H1 (cell line): Measurements from ENCODE around the gene CIRBP. TPM values are rescaled to one million over a fixed set of nuclear protein-coding genes. Genes with fewer than 3 reads are reported as not detected.

Source experiments
- CTCF ChIA-PET: fragments of 300-600 bp; sonication (Branson Sonifier 250); formaldehyde crosslinking; loops from one replicate; lab custom pipeline; 2021; ENCODE audit not compliant: partially characterized antibody; lab: Charles Lee
- POLR2A ChIA-PET: fragments of 300-600 bp; sonication (Branson Sonifier 250); formaldehyde crosslinking; loops from one replicate; lab custom pipeline; 2021; ENCODE audit warnings: inconsistent platforms; ENCODE audit not compliant: partially characterized antibody; lab: Charles Lee
- DNase-seq, 2 experiments: peaks; one replicate each; pipeline versions ENCODE4 v3.0.0 to v3.0.0-alpha.2; 2010 to 2022; ENCODE audit warnings: low spot score in 2 of 2, low read depth in 1 of 2, mixed read lengths in 1 of 2
- FAIRE-seq: peaks from 2 replicates; lab custom pipeline; 2011; peaks lifted over from hg19 to GRCh38; lab: Jason Lieb, UNC
- H2AFZ ChIP-seq: 2 replicates; pipeline ENCODE4 v1.8.1; 2012; ENCODE audit warnings: low read length, inconsistent platforms
- H2AK5ac ChIP-seq: 2 replicates; pipeline ENCODE4 v1.6.1; 2013; ENCODE audit warnings: low read depth, low read length
- H2BK120ac ChIP-seq: replicated peaks from 2 replicates; pipeline ENCODE3; 2013; ENCODE audit warnings: low read depth, low read length, inconsistent platforms
- H2BK12ac ChIP-seq: 2 replicates; pipeline ENCODE4 v1.6.1; 2013; ENCODE audit warnings: low read depth, low read length
- H2BK15ac ChIP-seq: 2 replicates; pipeline ENCODE4 v1.6.1; 2013; ENCODE audit warnings: low read length
- H2BK20ac ChIP-seq: 2 replicates; pipeline ENCODE4 v1.6.1; 2013; ENCODE audit warnings: low read length
- H2BK5ac ChIP-seq: 2 replicates; pipeline ENCODE4 v1.6.1; 2013; ENCODE audit warnings: low read depth, low read length
- H3K14ac ChIP-seq: 2 replicates; pipeline ENCODE4 v1.6.1; 2013; ENCODE audit warnings: inconsistent platforms; ENCODE audit not compliant: insufficient read length
- H3K18ac ChIP-seq: 2 replicates; pipeline ENCODE4 v1.6.1; 2013; ENCODE audit warnings: low read length; ENCODE audit errors: extremely low read depth
- H3K23ac ChIP-seq: 2 replicates; pipeline ENCODE4 v1.6.1; 2013; ENCODE audit warnings: inconsistent platforms; ENCODE audit not compliant: insufficient read length
- H3K23me2 ChIP-seq: 2 replicates; pipeline ENCODE4 v1.6.1; 2013; ENCODE audit warnings: low read depth, low read length
- H3K27ac ChIP-seq: 2 replicates; pipeline ENCODE4 v1.6.1; 2011; ENCODE audit warnings: low read depth, low read length, inconsistent platforms
- H3K27me3 ChIP-seq, 4 experiments: replicated peaks in 1 of 4; 1 replicate in 1 of 4; 2 replicates in 3 of 4; pipeline versions ENCODE4 v1.6.1 to v1.8.1; 2011 to 2013; ENCODE audit warnings: low read length in 3 of 4, mild to moderate bottlenecking in 3 of 4, inconsistent platforms in 2 of 4, mixed read lengths in 2 of 4, moderate library complexity in 1 of 4; ENCODE audit not compliant: control insufficient read depth in 3 of 4, insufficient read depth in 3 of 4; ENCODE audit errors: extremely low read depth in 1 of 4
- H3K36me3 ChIP-seq, 4 experiments: 2 replicates each; pipeline versions ENCODE4 v1.6.1 to v1.8.1; 2011 to 2013; ENCODE audit warnings: mild to moderate bottlenecking in 4 of 4, low read length in 3 of 4, moderate library complexity in 2 of 4, control low read depth in 1 of 4, inconsistent platforms in 1 of 4; ENCODE audit not compliant: insufficient read depth in 4 of 4, control insufficient read depth in 2 of 4
- H3K4ac ChIP-seq: replicated peaks from 2 replicates; pipeline ENCODE3; 2013; ENCODE audit warnings: low read length, low read depth, mixed read lengths, inconsistent platforms; ENCODE audit not compliant: insufficient read length
- H3K4me1 ChIP-seq, 4 experiments: replicated peaks in 1 of 4; 1 replicate in 1 of 4; 2 replicates in 3 of 4; pipeline versions ENCODE4 v1.6.1 to v1.8.1; 2011 to 2013; ENCODE audit warnings: low read length in 3 of 4, inconsistent platforms in 2 of 4, mixed read lengths in 1 of 4; ENCODE audit not compliant: insufficient read depth in 4 of 4, control insufficient read depth in 3 of 4
- H3K4me2 ChIP-seq, 2 experiments: 2 replicates each; pipeline versions ENCODE4 v1.6.1 to v1.8.1; 2011 to 2013; ENCODE audit warnings: low read depth in 2 of 2, low read length in 2 of 2, control low read depth in 1 of 2, inconsistent platforms in 1 of 2, mild to moderate bottlenecking in 1 of 2; ENCODE audit not compliant: insufficient read depth in 1 of 2
- H3K4me3 ChIP-seq, 4 experiments: fragments of 200-600, 300-600 bp in 1 of 4; sonication (generic), shearing (Covaris generic), sonication (Bioruptor Twin) in 1 of 4; 2 replicates each; pipeline versions ENCODE4 v1.5.1 to v1.8.1; 2011 to 2016; ENCODE audit warnings: low read length in 4 of 4, low read depth in 3 of 4, control low read depth in 2 of 4, inconsistent platforms in 2 of 4, mild to moderate bottlenecking in 2 of 4, mixed read lengths in 1 of 4, moderate library complexity in 1 of 4; ENCODE audit not compliant: insufficient read depth in 2 of 4; ENCODE audit errors: extremely low read depth in 1 of 4
- H3K56ac ChIP-seq: replicated peaks from 2 replicates; pipeline ENCODE3; 2013; ENCODE audit warnings: low read depth, mild to moderate bottlenecking, mixed read lengths, low read length, inconsistent platforms; ENCODE audit not compliant: insufficient read length
- H3K79me1 ChIP-seq: 2 replicates; pipeline ENCODE4 v1.6.1; 2013; ENCODE audit warnings: low read depth, low read length, control low read depth
- H3K79me2 ChIP-seq, 2 experiments: 2 replicates each; pipeline versions ENCODE4 v1.6.1 to v1.8.1; 2012 to 2013; ENCODE audit warnings: low read length in 2 of 2, mild to moderate bottlenecking in 2 of 2, inconsistent platforms in 1 of 2; ENCODE audit not compliant: insufficient read depth in 2 of 2, control insufficient read depth in 1 of 2
- H3K9ac ChIP-seq, 4 experiments: replicated peaks in 1 of 4; 1 replicate in 1 of 4; 2 replicates in 3 of 4; pipeline versions ENCODE4 v1.6.1 to v1.8.1; 2011 to 2013; ENCODE audit warnings: low read depth in 3 of 4, low read length in 3 of 4, control low read depth in 2 of 4, mild to moderate bottlenecking in 2 of 4, moderate library complexity in 2 of 4, inconsistent platforms in 1 of 4; ENCODE audit errors: extremely low read depth in 1 of 4
- H3K9me3 ChIP-seq, 2 experiments: 2 replicates each; pipeline versions ENCODE4 v1.6.1 to v1.8.1; 2012 to 2013; ENCODE audit warnings: mild to moderate bottlenecking in 2 of 2, moderate library complexity in 2 of 2, control low read depth in 1 of 2, inconsistent platforms in 1 of 2, low read depth in 1 of 2, low read length in 1 of 2, mixed read lengths in 1 of 2; ENCODE audit not compliant: insufficient read depth in 2 of 2
- H4K20me1 ChIP-seq, 2 experiments: replicated peaks in 1 of 2; 2 replicates each; pipeline versions ENCODE3 to v1.8.1; 2011 to 2013; ENCODE audit warnings: inconsistent platforms in 2 of 2, low read length in 2 of 2, mild to moderate bottlenecking in 1 of 2; ENCODE audit not compliant: insufficient read depth in 2 of 2, control insufficient read depth in 1 of 2
- H4K5ac ChIP-seq: 2 replicates; pipeline ENCODE4 v1.6.1; 2013; ENCODE audit warnings: low read length, low read depth, mixed read lengths, inconsistent platforms; ENCODE audit not compliant: insufficient read length
- H4K8ac ChIP-seq: 2 replicates; pipeline ENCODE4 v1.8.0; 2013; ENCODE audit warnings: mild to moderate bottlenecking, moderate library complexity, low read length, inconsistent platforms; ENCODE audit not compliant: insufficient read depth; ENCODE audit errors: extremely low read depth
- H4K91ac ChIP-seq: replicated peaks from 2 replicates; pipeline ENCODE3; 2013; ENCODE audit warnings: low read length, mixed read lengths, inconsistent platforms; ENCODE audit not compliant: insufficient read length
- BCL11A ChIP-seq, 2 experiments: IDR thresholded peaks; one replicate each; pipeline ENCODE4 v1.6.1; 2011; ENCODE audit warnings: low read depth in 2 of 2, low read length in 2 of 2, mild to moderate bottlenecking in 2 of 2
- CBX5 ChIP-seq: fragments of 300-800, 300-1000 bp; sonication (generic); IDR thresholded peaks from 2 replicates; pipeline ENCODE4 v1.7.1; 2016; ENCODE audit warnings: antibody characterized with exemption, low read length, low read depth
- CBX8 ChIP-seq: fragments of 300-800, 300-1000 bp; sonication (generic); IDR thresholded peaks from 2 replicates; pipeline ENCODE4 v1.7.1; 2016; ENCODE audit warnings: low read depth, low read length, borderline replicate concordance
- JUN ChIP-seq: IDR thresholded peaks from 2 replicates; pipeline ENCODE4 v1.6.1; 2011; ENCODE audit warnings: low read depth, mild to moderate bottlenecking, improper control_type of control experiment, low read length
- RFX5 ChIP-seq: IDR thresholded peaks from 2 replicates; pipeline ENCODE4 v1.6.1; 2011; ENCODE audit warnings: low read depth, low read length, improper control_type of control experiment, borderline replicate concordance
- RNF2 ChIP-seq: fragments of 200-900, 300-1000 bp; sonication (generic); IDR thresholded peaks from 2 replicates; pipeline ENCODE4 v1.7.1; 2016; ENCODE audit warnings: borderline replicate concordance, low read depth, mild to moderate bottlenecking, antibody characterized with exemption, low read length; ENCODE audit not compliant: poor library complexity, severe bottlenecking; ENCODE audit errors: missing control alignments
- SIN3A ChIP-seq, 2 experiments: IDR thresholded peaks in 1 of 2; conservative IDR thresholded peaks in 1 of 2; 2 replicates each; pipeline ENCODE4 v1.6.1; 2011 to 2012; ENCODE audit warnings: low read length in 2 of 2, improper control_type of control experiment in 1 of 2, low read depth in 1 of 2, mild to moderate bottlenecking in 1 of 2
- TAF7 ChIP-seq: optimal IDR thresholded peaks from 2 replicates; pipeline ENCODE3; 2011; ENCODE audit warnings: low read depth, mild to moderate bottlenecking, inconsistent platforms, low read length, moderate library complexity, borderline replicate concordance
- WGBS, 2 experiments: shearing (Covaris generic) in 1 of 2; methylation state at CpG; one replicate each; pipeline versions ENCODE4 v1.1.6 to v1.1.7; 2013 to 2015; ENCODE audit warnings: low lambda C conversion rate in 2 of 2, mixed read lengths in 2 of 2, inconsistent platforms in 1 of 2, low coverage in 1 of 2, missing lambda C conversion rate in 1 of 2; ENCODE audit not compliant: insufficient replicate concordance in 2 of 2, insufficient coverage in 1 of 2, insufficient read length in 1 of 2; ENCODE audit errors: extremely low coverage in 1 of 2, missing lambda C conversion rate in 1 of 2; 5-methylcytosine and 5-hydroxymethylcytosine counted together
- polyA plus RNA-seq, 7 experiments: library from polyadenylated mRNA; depleted of rRNA in 3 of 7; stranded (reverse) in 5 of 7; unstranded in 2 of 7; fragments of >200 nt in 5 of 7; fragments of 200-250 nt in 2 of 7; gene quantifications; 1 replicate in 5 of 7; 2 replicates in 1 of 7; 4 replicates in 1 of 7; pipeline versions ENCODE4 v1.2.1 to v1.2.3, GENCODE V29; 2011 to 2013; ENCODE audit warnings: missing spikeins in 2 of 7, mixed read lengths in 2 of 7
- total RNA-seq: library from RNA; stranded (reverse); fragmentation: NEBNext Ultra II Directional; extraction: Animal tissue kit (Norgen Biotek cat#: 25700); gene quantifications from 2 replicates; pipeline ENCODE4 v1.2.1, GENCODE V29; 2021

CIRBP gene
- total and polyA plus RNA-seq, 2 of the 8 experiments (the other 6 are each of a cell fraction or from before 2014, with no cell fraction given) = 175 to 199 TPM

GRCh38 chr19:1232652-1233072 is 36.5 kb upstream of the CIRBP start:
- no peak overlapping the region for H3K9ac ChIP-seq

More at GRCh38 chr19:1232652-1233072, 36.5 kb upstream of the CIRBP start:
- FAIRE-seq (no peak), DNase-seq (no peak)
- Histone ChIP-seq H3K4me2 (no peak overlapping the region), H3K79me1 (0 out of 2 replicates have a peak, but pooled peaks cover 3% of the 10 kb centered on the region), H3K4me3 (no peak overlapping the region), H2BK12ac (no peak overlapping the region), H3K23me2 (peaks cover 3% of the 10 kb centered on the region; the same call in 1 of the 2 replicates), H2AK5ac (no peak overlapping the region), H2BK15ac (no peak overlapping the region), H2AFZ (no peak overlapping the region), H3K56ac (no peak overlapping the region), H3K27ac (no peak overlapping the region), H2BK120ac (no peak overlapping the region), H2BK5ac (no peak overlapping the region), H3K23ac (no peak overlapping the region), H4K5ac (no peak overlapping the region), H3K14ac (no peak overlapping the region), H4K20me1 (peaks cover 2 to 22% of the 10 kb centered on the region in 2 experiments), H3K36me3 (peaks cover 5 to 63% (median 7%) of the 10 kb centered on the region in 4 experiments; a peak in 6 of 8 replicates), H3K79me2 (no peaks in the 10 kb centered on the region; a peak in 1 of 4 replicates), H4K91ac (no peak overlapping the region), H2BK20ac (no peak overlapping the region), H3K4ac (no peak overlapping the region), H3K27me3 (no peaks in the 10 kb centered on the region), H3K18ac (no peak overlapping the region), H3K9me3 (no peaks in the 10 kb centered on the region), H4K8ac (no peak overlapping the region), H3K4me1 (peaks cover 0 to 6% (median 4%) of the 10 kb centered on the region in 4 experiments; a peak in 2 of 7 replicates)
- TF ChIP-seq RNF2 (no peak), CBX5 (no peak), SIN3A (conservative IDR thresholded peaks at IDR 0.05 in 1 of 2, IDR thresholded peaks at IDR 0.05 in 1 of 2; ENCODE audit: low read depth in 1 of 2, low read length in 2 of 2) (no peak), TAF7 (no peak), JUN (no peak), CBX8 (no peak), BCL11A (IDR thresholded peaks at IDR 0.05; ENCODE audit: low read depth in 2 of 2, low read length in 2 of 2) (no peak), RFX5 (no peak)
- 95% methylated on average over 12 of the region's 15 CpGs; no CpG with 5 or more reads in 1 of the 2 experiments for WGBS, 2 experiments
- ChIA-PET POLR2A (interaction anchor here (0.8 to 1.9 kb wide), 9 partner anchors 9 to 229 kb away, joined by 3 to 6 read pairs (median 3); partner anchors contain the start of genes ATP5F1D and FAM174C), CTCF (interaction anchor here (0.9 to 1.9 kb wide), 4 partner anchors 10 to 15 kb away, joined by 5 to 8 read pairs (median 6); no protein-coding TSS in a partner anchor)
